CD4-positive, alpha-beta memory T cell (primary cell): ENCODE results near the gene B4GALT2. TPM values are rescaled to one million over a fixed set of nuclear protein-coding genes. Genes with fewer than 3 reads are reported as not detected.

ENCODE experiments used
- CTCF ChIA-PET: fragments of 350-600 bp; sonication (Branson Sonifier 250); formaldehyde crosslinking; loops from one replicate; lab custom pipeline; 2021; ENCODE audit warnings: inconsistent platforms; ENCODE audit not compliant: partially characterized antibody; lab: Charles Lee
- POLR2A ChIA-PET: fragments of 350-600 bp; sonication (Branson Sonifier 250); formaldehyde crosslinking; loops from one replicate; lab custom pipeline; 2021; ENCODE audit not compliant: partially characterized antibody; lab: Charles Lee
- DNase-seq, 5 donors: peaks; one replicate each; pipeline versions ENCODE4 v3.0.0 to v3.0.0-alpha.2; 2020 to 2022; ENCODE audit warnings: mixed read lengths in 1 of 5
- H3K27ac ChIP-seq: one replicate; pipeline ENCODE4 v1.7.0; 2013; ENCODE audit warnings: low read depth, low read length
- H3K27me3 ChIP-seq: 2 replicates; pipeline ENCODE4 v1.7.0; 2013; ENCODE audit warnings: mild to moderate bottlenecking, low read length, moderate library complexity; ENCODE audit not compliant: insufficient read depth
- H3K36me3 ChIP-seq: 2 replicates; pipeline ENCODE4 v1.7.0; 2013; ENCODE audit warnings: mild to moderate bottlenecking, low read length, moderate library complexity; ENCODE audit not compliant: insufficient read depth
- H3K4me1 ChIP-seq: 2 replicates; pipeline ENCODE4 v1.7.0; 2013; ENCODE audit warnings: mild to moderate bottlenecking, low read length, moderate library complexity; ENCODE audit not compliant: insufficient read depth
- H3K4me3 ChIP-seq, 2 donors: one replicate each; pipeline ENCODE4 v1.7.0; 2013; ENCODE audit warnings: low read length in 2 of 2, mild to moderate bottlenecking in 1 of 2
- H3K9me3 ChIP-seq, 2 donors: one replicate each; pipeline ENCODE4 v1.7.0; 2013; ENCODE audit warnings: low read length in 2 of 2, control low read depth in 1 of 2; ENCODE audit not compliant: control insufficient read depth in 1 of 2
- H3K27ac Mint-ChIP-seq, 7 donors: one replicate each; pipeline ENCODE4 v1.8.0; 2020 to 2021; ENCODE audit warnings: mixed read lengths in 7 of 7, mild to moderate bottlenecking in 6 of 7, inconsistent platforms in 3 of 7, moderate library complexity in 3 of 7
- H3K27me3 Mint-ChIP-seq, 2 donors: one replicate each; pipeline ENCODE4 v1.8.0; 2020 to 2021; ENCODE audit warnings: mixed read lengths in 2 of 2
- H3K36me3 Mint-ChIP-seq, 2 donors: one replicate each; pipeline ENCODE4 v1.8.0; 2020 to 2021; ENCODE audit warnings: mixed read lengths in 2 of 2, inconsistent platforms in 1 of 2, mild to moderate bottlenecking in 1 of 2
- H3K4me1 Mint-ChIP-seq, 4 donors: one replicate each; pipeline ENCODE4 v1.8.0; 2020 to 2021; ENCODE audit warnings: mixed read lengths in 4 of 4, mild to moderate bottlenecking in 1 of 4
- H3K4me3 Mint-ChIP-seq, 8 donors: one replicate each; pipeline ENCODE4 v1.8.0; 2020 to 2021; ENCODE audit warnings: mixed read lengths in 8 of 8, mild to moderate bottlenecking in 7 of 8, moderate library complexity in 6 of 8, inconsistent platforms in 3 of 8
- H3K9me3 Mint-ChIP-seq, 8 donors: one replicate each; pipeline ENCODE4 v1.8.0; 2020 to 2021; ENCODE audit warnings: mixed read lengths in 8 of 8, mild to moderate bottlenecking in 5 of 8, inconsistent platforms in 3 of 8, moderate library complexity in 1 of 8
- intact Hi-C: fragments of 100-400 bp; cut with micrococcal nuclease; formaldehyde crosslinking; loops from one replicate; pipeline ENCODE4 v1.15.1; 2023
- polyA plus RNA-seq, 2 donors: library from polyadenylated mRNA; unstranded; fragments of 300-500 nt; fragmentation: Illumina TruSeq; gene quantifications; one replicate each; pipeline ENCODE4 v1.2.3, GENCODE V29; 2021
- total RNA-seq, 2 experiments: library from RNA; stranded (reverse); gene quantifications; one replicate each; pipeline ENCODE4 v1.2.3, GENCODE V29; 2021

Gene B4GALT2
- total and polyA plus RNA-seq, 4 experiments from 2014 or later: 0.26 to 2.1 (median 1.0) TPM

- Mint-ChIP-seq H3K27ac (no peak overlapping the region), H3K27me3 (no peaks in the 10 kb centered on the region), H3K9me3 (peaks cover 0 to 2% (median 0%) of the 10 kb centered on the region in 8 donors), H3K36me3 (peaks cover under 1 to 8% of the 10 kb centered on the region in 2 donors), H3K4me3 (no peak overlapping the region), H3K4me1 (peaks cover 10 to 20% (median 15%) of the 10 kb centered on the region in 4 donors)
- no peak overlapping the region for H3K4me3 ChIP-seq
- H3K27me3 ChIP-seq: no peaks in the 10 kb centered on the region
- CTCF ChIA-PET: no interaction called here
- POLR2A ChIA-PET: no interaction called here
- DNase-seq: no peak
- peaks cover 2% of the 10 kb centered on the region for H3K36me3 ChIP-seq
- peaks cover 12% of the 10 kb centered on the region for H3K4me1 ChIP-seq
- H3K27ac ChIP-seq: no peak overlapping the region
- intact Hi-C loops: no loop called here
- H3K9me3 ChIP-seq: no peaks in the 10 kb centered on the region
These were observed 4.4 kb downstream of the B4GALT2 start for GRCh38 chr1:43983253-43983899.

DNA sequence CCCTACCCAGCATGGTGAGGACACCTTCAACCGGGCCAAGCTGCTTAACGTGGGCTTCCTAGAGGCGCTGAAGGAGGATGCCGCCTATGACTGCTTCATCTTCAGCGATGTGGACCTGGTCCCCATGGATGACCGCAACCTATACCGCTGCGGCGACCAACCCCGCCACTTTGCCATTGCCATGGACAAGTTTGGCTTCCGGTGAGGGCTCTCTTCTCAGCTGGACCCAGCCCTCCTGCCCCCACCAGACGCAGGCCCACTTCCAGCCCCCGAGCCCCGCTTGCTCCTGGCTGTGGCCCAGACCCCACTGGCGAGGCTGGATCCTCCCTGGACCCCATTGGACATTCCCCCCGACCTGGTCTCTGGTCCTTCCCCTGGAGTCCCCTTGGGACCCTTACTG lies 5.8 kb downstream of the B4GALT2 start:
- Mint-ChIP-seq H3K36me3 (peaks cover 0 to 3% of the 10 kb centered on the region in 2 donors), H3K27me3 (no peaks in the 10 kb centered on the region), H3K27ac (no peak overlapping the region), H3K9me3 (peaks cover 0 to 2% (median 0%) of the 10 kb centered on the region in 8 donors), H3K4me3 (no peak overlapping the region), H3K4me1 (peaks cover 6 to 13% (median 8%) of the 10 kb centered on the region in 4 donors)
- Histone ChIP-seq H3K4me1 (peaks cover 4% of the 10 kb centered on the region), H3K4me3 (no peak overlapping the region), H3K27me3 (no peaks in the 10 kb centered on the region), H3K27ac (no peak overlapping the region), H3K9me3 (no peaks in the 10 kb centered on the region), H3K36me3 (no peaks in the 10 kb centered on the region)
- DNase-seq: no peak
- intact Hi-C loops: no loop called here
- ChIA-PET POLR2A (no interaction called here), CTCF (no interaction called here)

DNA sequence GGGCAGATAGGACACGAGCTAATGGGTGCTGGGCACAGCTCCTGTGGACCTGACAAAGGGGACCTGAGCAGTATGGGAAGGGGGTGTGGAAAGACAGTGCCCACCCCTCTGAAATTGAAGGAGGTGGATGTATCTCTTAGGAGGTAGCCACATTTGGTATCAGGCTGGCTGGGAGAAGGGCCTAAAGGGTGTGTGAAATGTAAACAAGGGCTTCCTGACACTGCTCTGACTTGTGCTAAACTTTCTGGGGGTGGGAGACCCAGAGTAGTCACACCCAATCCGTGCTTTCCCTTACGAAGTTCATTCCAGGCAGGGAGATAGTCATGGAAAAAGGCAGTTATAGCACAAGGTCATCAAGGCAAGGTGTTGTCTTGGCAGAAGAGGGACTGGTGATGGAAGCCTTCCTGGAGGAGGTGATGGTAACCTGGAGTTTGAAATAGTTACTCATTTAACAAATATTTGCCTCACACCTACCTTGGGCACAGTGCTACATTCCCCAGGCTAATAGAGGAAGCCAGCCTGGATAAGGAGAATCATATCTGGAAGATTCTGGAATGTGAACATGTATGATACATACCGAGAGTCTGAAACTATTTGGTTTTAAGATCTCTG lies 7.1 kb downstream of the B4GALT2 start:
- Mint-ChIP-seq H3K27ac (peak overlapping the region in 1 of 7 donors; percentile 13), H3K4me3 (no peak overlapping the region), H3K4me1 (peaks cover 2 to 5% (median 2%) of the 10 kb centered on the region in 4 donors), H3K36me3 (no peaks in the 10 kb centered on the region), H3K27me3 (no peaks in the 10 kb centered on the region), H3K9me3 (peaks cover 0 to 2% (median 0%) of the 10 kb centered on the region in 8 donors)
- no peak for DNase-seq
- intact Hi-C loops: no loop called here
- ChIA-PET CTCF (no interaction called here), POLR2A (no interaction called here)
- Histone ChIP-seq H3K27me3 (no peaks in the 10 kb centered on the region), H3K4me3 (no peak overlapping the region), H3K4me1 (peaks cover 4% of the 10 kb centered on the region), H3K27ac (no peak overlapping the region), H3K36me3 (no peaks in the 10 kb centered on the region), H3K9me3 (no peaks in the 10 kb centered on the region)

GRCh38 chr1:43986712-43987111 lies 7.7 kb downstream of the B4GALT2 start:
- Histone ChIP-seq H3K27ac (no peak overlapping the region), H3K36me3 (no peaks in the 10 kb centered on the region), H3K9me3 (no peaks in the 10 kb centered on the region), H3K4me1 (peaks cover 6% of the 10 kb centered on the region), H3K27me3 (no peaks in the 10 kb centered on the region), H3K4me3 (no peak overlapping the region)
- Mint-ChIP-seq H3K4me1 (peaks cover 2 to 11% (median 5%) of the 10 kb centered on the region in 4 donors), H3K36me3 (peaks cover 0 to 2% of the 10 kb centered on the region in 2 donors), H3K27ac (no peak overlapping the region), H3K27me3 (no peaks in the 10 kb centered on the region), H3K4me3 (no peak overlapping the region), H3K9me3 (peaks cover 0 to 2% (median 0%) of the 10 kb centered on the region in 8 donors)
- ChIA-PET POLR2A (interaction anchor here (1.8 kb wide), 1 partner anchor 8 kb away, joined by 3 read pairs; the partner anchor contains the start of gene B4GALT2), CTCF (interaction anchor here (1.7 kb wide), 1 partner anchor 61 kb away, joined by 4 read pairs; no protein-coding TSS in a partner anchor)
- intact Hi-C loops: no loop called here
- DNase-seq: no peak

- no peak for DNase-seq
- Histone ChIP-seq H3K36me3 (no peaks in the 10 kb centered on the region), H3K9me3 (no peaks in the 10 kb centered on the region), H3K27ac (no peak overlapping the region), H3K27me3 (no peaks in the 10 kb centered on the region), H3K4me1 (peaks cover 10% of the 10 kb centered on the region), H3K4me3 (no peak overlapping the region)
- peaks cover 0 to 4% of the 10 kb centered on the region in 2 donors for H3K36me3 Mint-ChIP-seq
- ChIA-PET CTCF (interaction anchor here (0.9 to 1.7 kb wide), 3 partner anchors 49 to 61 kb away, joined by 3 to 4 read pairs (median 4); no protein-coding TSS in a partner anchor), POLR2A (interaction anchor here (1.8 kb wide), 1 partner anchor 9 kb away, joined by 3 read pairs; the partner anchor contains the start of gene B4GALT2)
- peaks cover 0 to 2% (median 0%) of the 10 kb centered on the region in 8 donors for H3K9me3 Mint-ChIP-seq
- H3K4me1 Mint-ChIP-seq: peaks cover 0 to 14% (median 10%) of the 10 kb centered on the region in 4 donors
- H3K27me3 Mint-ChIP-seq: no peaks in the 10 kb centered on the region
- H3K4me3 Mint-ChIP-seq: no peak overlapping the region
- peak overlapping the region in 2 of 7 donors; percentile 14 to 58 for H3K27ac Mint-ChIP-seq
- intact Hi-C loops: no loop called here
These were observed 8.3 kb downstream of the B4GALT2 start for GRCh38 chr1:43987159-43987902.

DNA sequence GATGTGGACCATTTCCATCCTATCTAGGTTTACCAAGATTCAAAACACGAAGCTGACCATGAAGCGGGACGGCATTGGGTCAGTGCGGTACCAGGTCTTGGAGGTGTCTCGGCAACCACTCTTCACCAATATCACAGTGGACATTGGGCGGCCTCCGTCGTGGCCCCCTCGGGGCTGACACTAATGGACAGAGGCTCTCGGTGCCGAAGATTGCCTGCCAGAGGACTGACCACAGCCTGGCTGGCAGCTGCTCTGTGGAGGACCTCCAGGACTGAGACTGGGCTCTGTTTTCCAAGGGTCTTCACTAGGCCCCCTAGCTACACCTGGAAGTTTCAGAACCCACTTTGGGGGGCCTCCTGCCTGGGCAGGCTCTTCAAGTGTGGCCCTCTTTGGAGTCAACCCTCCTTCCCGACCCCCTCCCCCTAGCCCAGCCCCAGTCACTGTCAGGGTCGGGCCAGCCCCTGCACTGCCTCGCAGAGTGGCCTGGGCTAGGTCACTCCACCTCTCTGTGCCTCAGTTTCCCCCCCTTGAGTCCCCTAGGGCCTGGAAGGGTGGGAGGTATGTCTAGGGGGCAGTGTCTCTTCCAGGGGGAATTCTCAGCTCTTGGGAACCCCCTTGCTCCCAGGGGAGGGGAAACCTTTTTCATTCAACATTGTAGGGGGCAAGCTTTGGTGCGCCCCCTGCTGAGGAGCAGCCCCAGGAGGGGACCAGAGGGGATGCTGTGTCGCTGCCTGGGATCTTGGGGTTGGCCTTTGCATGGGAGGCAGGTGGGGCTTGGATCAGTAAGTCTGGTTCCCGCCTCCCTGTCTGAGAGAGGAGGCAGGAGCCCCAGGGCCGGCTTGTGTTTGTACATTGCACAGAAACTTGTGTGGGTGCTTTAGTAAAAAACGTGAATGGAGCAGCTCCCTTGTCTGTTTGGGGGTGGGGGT lies 11.5 kb downstream of the B4GALT2 start:
- ChIA-PET CTCF (interaction anchor here (1.4 to 2.7 kb wide), 4 partner anchors 16 to 58 kb away, joined by 4 to 8 read pairs (median 6); partner anchors contain the start of gene ATP6V0B), POLR2A (interaction anchor here (0.9 to 2.6 kb wide), 5 partner anchors 15 to 43 kb away, joined by 3 to 15 read pairs (median 5); partner anchors contain the start of genes ATP6V0B, DPH2 and IPO13)
- Histone ChIP-seq H3K27me3 (no peaks in the 10 kb centered on the region), H3K4me3 (peak overlapping the region; percentile 46 to 74), H3K36me3 (no peaks in the 10 kb centered on the region), H3K9me3 (no peaks in the 10 kb centered on the region), H3K27ac (peak overlapping the region; percentile 70), H3K4me1 (peaks cover 14% of the 10 kb centered on the region)
- H3K9me3 Mint-ChIP-seq: peaks cover 0 to 2% (median 0%) of the 10 kb centered on the region in 8 donors
- peak overlapping the region in 4 of 7 donors; percentile 71 to 94 (median 92) for H3K27ac Mint-ChIP-seq
- DNase-seq: no peak
- peak overlapping the region; percentile 92 to 98 (median 94) for H3K4me3 Mint-ChIP-seq
- H3K27me3 Mint-ChIP-seq: no peaks in the 10 kb centered on the region
- intact Hi-C loops: loop anchor here (1.0 kb wide), 3 partner anchors 15 to 44 kb away; partner anchors contain the start of gene IPO13
- peaks cover 5 to 21% (median 14%) of the 10 kb centered on the region in 4 donors for H3K4me1 Mint-ChIP-seq
- H3K36me3 Mint-ChIP-seq: peaks cover 0 to 4% of the 10 kb centered on the region in 2 donors
